NCI-H524 treated with DMSO at 0.1 percent for 48 hours (cell line): Measurements from ENCODE around the gene NIM1K.
A peak's percentile ranks its signal among the peaks of the same experiment; 100 is the strongest.
"Not testable (repeated sequence)": the region's sequence is repeated elsewhere in the genome, so short reads cannot be mapped to it uniquely, and the experiment has no call there.

Experiments
- DNase-seq: peaks from one replicate; lab custom pipeline; 2025; lab: John Stamatoyannopoulos, UW

The NIM1K gene

DNA sequence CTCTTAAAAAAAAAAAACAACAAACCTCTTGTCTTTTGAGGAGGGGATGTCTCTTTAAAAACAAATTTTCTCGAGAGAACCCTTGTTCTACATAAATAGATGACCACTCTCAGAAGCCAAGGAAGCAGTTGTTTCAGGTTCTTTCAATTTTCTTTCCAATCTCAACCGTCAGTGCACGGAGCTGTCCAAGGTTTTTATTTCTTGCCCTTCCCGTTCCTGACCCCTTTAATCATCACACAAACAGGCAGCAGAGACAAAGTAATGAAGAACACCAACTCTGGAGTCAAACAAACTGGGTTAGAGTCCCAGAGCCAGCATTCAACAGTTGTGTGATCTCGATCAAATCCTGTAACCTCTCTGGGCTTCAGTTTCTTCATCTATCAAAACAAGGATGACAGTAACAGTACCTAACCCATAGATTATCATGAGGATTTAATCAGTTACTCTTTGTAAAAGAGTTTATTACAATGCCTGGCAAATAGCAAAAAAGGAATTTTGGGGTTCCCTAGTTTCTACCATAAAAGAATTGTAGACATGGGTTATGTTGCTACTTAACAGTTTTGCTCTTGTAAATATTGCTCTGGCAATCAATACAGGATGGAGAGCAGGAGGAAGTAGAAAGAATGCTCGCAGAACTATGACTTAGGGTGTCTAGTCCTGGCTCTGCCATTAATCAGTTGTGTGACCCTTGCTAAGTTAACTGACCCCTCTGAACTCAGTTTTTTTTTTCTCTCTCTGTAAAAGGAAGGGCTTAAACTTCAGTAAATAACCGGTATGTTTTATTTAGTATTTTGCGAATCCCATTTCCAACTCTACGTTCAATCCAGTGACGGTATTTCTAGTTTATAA, 1.0 kb upstream of the NIM1K start:
- no peak for DNase-seq

DNA sequence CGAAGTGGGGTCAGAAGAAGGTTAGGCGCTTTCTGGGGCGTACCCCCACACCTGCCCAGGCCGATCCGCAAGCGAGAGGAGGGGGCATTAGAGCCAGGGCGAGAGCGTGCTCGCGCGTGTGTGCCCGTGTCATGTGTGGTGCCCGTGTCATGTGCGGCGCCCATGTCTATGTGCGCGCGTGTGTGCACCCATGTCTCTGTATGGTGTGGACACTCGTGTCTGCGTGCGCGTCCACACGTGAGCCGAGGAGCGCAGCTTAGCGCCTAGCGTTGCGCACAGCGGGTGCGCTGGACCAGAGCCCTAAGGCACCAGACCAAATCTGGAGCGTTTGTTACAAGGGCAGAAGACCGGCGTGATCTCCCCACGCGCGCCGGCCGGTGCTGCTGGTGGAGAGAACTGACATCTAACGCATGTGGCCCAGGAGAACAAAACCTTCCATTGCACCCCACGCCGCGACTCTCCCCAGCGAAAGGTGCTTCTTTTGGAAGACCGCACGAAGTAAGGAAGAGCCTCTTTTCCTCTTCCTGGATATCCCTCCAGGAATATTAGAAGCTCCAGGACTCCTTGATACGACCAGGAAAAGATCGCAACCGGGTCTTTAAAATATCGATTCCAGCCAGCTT, 644 bp downstream of the NIM1K start:
- no peak for DNase-seq

DNA sequence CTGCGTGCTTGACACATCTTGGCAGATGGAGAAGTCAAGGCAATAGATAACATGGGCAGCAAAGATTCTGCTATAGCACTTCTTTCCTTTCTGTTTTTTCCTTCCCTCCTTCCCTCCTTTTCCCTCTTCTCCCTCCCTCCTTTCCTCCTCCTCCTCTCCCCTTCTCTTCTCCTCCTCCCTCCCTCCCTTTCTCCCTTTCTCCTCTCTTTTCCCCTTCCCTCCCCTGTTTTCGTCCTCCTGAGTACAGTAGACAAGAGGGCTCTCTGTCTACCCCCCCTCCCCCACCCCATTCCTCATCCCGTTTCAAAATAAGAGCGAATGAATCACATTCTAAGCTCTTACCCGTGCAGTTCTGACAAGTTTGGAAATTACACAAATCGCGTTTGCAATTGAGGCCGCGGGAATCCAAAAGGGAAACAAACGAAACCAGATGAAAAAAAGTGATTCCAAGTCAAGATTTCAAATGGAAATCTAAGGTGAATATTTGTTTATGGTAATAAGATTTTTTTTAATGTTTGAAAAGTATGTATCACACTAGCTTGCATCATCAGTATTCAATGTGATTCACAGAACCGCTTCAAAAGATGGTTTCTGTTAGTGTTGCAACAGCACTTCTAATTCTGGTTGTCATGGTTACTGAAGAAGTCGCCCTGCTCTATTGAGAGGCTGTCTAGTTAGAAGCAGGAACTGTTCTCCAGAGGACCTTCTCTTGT, 1.3 kb downstream of the NIM1K start:
- DNase-seq = peak; percentile 34

DNA sequence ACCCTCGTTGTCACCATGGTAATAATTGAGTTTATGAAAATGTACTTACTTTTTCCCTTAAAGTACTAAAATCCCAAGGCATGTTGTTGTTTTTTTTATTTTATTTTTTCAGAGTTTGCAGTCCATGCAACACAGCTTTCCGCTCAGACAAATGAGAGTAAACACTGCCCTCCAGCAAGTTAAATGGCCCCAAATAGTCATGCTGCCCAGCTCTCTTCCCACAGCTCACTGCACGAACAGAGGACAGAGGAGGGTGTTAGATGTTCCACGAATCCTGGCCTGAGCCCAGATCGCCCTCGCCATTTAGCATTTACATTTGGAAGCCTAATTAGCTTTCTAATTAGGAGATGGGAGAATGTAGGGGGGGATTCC, 1.9 kb downstream of the NIM1K start:
- DNase-seq = no peak

DNA sequence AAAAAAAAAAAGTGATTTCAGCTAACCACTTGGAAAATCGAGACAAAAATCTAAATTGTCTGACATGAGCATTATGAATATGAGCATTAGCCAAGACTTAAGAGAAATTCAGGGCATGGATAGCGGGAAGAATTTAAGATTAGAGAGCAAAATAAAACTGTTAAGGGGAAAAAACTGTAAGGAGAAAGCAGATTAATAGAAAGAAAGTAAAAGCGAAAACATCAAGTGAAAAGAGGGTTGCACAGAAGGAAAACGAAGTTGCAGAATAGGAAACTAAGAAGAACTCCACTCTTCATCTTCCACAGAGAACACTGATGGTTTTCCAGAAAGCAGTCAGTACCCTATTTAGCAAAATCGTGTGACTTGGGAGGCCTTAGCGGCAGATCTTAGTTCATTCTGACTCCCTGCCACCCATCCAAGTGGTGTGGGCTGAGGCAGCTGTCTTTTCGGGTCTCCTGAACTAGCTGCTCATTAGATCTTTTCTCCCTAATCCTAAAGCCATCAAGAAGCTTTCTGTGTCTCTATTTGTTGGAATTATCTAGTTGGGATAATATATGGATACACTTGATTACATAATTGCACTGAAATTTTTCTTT, 3.7 kb downstream of the NIM1K start:
- no peak for DNase-seq

DNA sequence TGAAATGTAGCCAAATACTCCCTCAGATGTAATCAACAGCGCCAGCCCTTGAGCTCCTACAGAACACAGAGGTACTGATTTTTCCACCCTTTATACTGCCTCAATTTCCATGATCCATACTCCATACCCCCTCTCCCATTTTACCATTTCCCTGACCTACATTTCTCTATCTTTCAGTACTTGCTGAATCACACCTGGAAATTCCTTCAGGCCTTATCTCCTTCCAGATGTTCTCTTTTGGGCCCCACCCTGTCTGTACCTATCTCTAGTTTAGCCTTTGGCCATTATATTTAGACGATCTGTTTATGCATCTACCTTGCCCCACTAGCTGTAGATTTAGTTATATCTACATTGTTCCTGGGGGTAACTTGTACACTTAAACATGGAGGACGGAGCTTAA, 5.5 kb downstream of the NIM1K start:
- no peak for DNase-seq

DNA sequence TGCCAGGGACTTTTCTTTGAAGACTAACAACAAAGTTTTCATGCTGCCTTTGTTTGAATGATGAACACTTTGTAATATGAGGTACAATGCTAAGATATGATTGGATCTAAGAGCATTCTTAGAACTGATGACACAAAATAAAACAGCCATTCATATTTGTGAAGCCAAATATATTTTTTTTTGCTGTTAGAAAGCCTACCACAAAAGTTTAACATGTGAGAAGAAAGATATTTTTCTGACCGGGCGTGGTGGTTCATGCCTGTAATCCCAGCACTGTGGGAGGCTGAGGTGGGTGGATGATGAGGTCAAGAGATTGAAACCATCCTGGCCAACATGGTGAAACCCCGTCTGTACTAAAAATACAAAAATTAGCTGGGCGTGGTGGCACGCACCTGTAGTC, 9.4 kb downstream of the NIM1K start:
- not testable (repeated sequence) for DNase-seq

DNA sequence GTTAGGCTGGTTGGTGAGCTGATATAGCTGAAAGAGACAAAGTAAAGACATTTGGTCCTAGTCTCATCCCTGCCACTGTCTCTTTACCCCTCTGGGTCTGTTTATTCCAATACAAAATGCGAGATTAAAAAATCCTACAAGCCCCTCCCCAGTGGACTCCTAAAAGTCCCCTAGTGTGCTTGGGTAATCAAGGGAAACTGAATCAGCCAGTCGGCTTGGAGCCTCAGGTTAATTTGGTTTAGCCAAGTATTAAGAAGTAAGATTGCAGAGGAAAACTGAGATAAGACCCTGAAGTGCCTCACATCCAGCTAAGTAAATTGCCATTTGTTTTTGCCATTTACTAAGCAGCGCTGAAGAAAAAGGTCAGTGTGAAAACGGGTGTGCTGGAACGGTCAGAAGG, 10.4 kb downstream of the NIM1K start:
- DNase-seq = no peak

DNA sequence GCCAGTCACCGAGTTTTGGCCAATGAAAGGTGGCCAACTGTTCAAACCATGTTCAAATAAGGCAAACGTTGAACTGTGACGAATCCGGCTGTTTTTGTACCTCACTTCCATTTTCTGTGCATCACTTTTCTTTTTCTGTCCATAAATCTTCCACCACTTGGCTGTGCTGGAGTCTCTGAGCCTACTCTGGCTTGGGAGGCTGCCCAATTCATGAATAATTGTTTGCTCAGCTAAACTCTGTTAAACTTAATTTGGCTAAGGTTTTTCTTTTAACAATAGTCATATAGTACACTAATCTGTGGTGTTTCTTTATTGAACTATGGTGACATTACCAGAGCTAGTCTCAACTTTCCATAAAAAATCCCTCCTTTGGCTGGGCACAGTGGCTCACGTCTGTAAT, 11.3 kb downstream of the NIM1K start:
- no peak for DNase-seq

DNA sequence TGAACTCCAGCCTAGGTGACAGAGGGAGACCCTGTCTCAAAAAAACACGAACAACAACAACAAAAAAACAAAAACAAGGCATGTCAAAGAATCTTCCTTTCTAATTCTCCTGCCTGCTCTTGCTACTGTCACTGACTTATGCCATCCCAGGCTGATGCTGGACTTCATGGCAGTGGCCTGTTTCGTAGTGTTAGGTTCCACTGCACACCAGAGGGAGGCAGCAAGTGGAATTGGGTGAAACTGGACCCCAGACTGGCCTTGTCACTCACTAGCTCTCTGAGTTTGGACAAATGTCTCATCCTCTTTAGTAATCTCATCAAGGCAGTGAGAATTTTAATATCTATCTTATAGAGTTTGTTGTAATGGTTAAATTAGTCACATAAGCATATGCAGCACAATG, 12.9 kb downstream of the NIM1K start:
- no peak for DNase-seq

DNA sequence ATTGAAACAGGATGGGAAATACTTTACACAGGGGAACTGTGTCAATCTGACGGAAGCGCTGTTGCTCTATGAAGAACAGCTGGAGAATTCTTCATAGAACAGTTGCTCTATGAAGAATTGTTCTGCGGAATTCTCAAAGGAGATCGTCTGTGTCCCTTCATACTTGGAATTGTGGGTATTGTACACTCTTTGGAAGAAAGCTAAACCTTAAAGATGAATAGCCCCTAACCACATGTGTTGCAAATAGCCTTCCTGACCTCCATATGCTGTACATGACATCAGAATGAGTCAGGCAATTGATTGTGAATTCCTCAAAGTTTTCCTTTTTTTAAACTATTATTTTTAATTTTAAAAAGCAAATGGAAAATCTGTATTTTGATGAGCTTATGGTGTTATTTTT, 15.6 kb downstream of the NIM1K start:
- no peak for DNase-seq

DNA sequence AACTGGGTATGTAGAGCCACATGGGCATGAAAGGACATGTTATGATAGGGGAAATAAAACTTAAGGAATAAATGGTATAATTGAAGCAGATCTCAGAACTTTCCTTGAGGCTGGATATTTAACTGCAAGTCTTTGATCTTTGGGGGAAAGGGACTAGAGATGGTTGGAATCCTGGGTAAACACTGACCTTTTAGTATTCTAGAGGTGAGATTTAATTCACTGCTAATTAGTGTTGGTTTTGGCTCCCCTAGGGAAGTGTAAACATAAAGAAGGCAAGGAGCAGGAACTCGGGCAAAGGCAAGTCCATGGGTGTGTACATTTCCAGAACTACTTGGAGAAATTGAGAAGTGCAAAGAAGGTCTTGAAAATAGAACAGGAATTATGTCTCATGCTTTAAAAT, 16.6 kb downstream of the NIM1K start:
- DNase-seq = no peak

DNA sequence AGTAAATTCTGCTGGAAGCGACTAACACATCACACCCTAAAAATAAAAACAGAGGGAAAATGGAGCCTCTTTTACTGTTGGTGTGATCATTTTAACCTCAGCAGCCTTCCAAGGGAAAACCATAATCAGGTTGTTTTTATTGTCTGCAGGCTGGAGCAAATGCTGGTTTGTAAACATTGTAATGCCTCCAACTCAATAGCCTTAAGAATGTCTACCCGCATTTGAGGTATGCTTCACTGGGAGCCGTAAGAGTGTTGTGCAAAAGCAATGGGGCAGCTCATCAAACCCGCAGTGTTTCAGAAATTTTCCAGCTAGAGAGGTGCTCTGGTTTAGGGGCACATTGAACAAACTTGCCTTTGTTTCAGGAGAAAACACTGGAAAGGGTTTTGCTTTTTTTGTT, 17.0 kb downstream of the NIM1K start:
- no peak for DNase-seq

DNA sequence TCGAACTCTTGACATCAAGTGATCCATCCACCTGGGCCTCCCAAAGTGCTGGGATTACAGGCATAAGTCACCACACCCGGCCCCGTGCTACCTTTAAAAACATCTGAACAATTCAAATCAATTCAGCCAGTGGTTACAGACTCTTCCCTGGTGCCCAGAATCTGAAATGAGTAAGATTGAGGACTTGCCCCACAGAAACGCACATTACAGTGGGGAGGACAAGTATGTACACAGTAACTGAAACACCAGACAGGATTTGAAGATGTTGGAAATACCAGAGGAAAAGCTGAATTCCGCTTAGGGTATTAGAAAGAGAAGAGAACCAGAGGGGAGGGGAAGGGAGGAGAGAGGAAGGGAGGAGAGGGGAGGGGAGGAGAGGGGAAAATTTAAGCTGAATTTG, 17.8 kb downstream of the NIM1K start:
- DNase-seq = no peak

DNA sequence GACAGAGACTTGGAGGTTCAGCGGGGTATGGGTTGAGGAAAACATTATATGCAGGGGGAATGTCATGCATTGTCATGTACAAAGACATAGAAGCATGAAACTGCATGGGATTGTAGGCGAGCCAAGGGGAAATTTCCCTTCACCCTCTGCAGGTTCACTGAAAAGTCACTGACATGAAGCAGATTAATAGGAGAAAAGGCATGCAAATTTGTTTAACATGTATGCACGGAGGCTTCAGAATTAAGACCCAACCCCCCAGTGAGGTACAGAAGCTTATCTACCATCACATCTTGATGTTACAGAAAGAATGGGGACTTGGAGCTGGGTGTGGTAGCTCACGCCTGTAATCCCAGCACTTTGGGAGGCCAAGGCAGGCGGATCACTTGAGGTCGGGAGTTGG, 18.5 kb downstream of the NIM1K start:
- no peak for DNase-seq

DNA sequence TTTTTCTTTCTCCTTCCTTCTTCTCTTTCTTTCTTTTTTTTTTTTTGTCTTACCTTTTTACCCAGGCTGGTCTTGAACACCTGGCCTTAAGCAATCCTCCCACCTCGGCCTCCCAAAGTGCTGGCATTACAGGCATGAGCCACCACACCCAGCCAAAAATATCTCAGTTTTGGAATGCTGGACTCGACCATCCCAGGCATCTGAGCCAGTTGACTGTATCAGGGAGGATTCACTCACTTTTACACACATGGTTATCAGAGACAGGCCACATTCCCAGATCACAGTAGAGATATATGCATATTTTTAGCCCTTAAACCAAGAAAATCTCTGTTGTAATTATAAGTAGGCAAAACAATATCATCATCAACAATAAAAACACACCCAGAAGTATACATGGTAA, 21.9 kb downstream of the NIM1K start:
- no peak for DNase-seq

DNA sequence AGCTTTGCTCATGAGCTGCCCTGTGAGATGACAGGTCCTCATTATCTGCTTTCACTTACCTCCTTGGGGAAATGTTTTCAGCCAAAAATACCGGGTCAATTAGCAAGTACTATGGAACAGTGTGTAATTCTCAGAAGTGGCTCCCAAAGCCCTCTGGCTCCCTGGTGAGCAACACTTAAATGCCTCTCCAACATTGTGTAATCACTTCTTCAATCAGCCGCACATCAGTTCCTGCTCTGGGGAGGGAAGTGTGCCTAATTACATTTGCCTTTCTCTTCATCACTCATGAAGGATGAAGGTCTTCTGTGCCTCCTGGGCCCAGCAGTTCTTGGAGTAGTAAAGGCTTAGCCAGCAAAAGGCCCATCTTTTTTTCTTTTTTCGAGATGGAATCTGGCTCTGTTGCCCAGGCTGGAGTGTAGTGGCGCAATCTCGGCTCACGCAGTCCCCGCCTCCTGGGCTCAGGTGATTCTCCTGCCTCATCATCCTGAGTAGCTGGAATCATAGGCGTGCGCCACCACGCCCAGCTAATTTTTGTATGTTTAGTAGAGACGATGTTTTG, 23.1 kb downstream of the NIM1K start:
- DNase-seq = peak; percentile 59

DNA sequence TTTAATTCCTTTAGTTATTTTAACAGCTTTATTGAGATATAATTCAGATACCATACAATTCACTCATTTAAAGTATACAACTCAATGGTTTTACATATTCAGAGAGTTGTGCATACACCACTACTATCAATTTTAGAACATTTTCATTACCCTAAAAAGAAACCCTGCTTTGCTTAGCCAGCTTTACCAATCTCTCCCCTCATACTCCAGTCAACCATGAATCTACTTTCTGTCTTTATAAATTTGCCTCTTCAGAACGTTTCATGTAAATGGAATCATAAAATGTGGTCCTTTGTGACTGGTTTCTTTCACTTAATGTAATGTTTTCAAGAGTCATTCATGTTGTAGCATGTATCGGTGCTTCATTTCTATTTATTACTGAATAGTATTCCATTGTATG, 24.9 kb downstream of the NIM1K start:
- no peak for DNase-seq

DNA sequence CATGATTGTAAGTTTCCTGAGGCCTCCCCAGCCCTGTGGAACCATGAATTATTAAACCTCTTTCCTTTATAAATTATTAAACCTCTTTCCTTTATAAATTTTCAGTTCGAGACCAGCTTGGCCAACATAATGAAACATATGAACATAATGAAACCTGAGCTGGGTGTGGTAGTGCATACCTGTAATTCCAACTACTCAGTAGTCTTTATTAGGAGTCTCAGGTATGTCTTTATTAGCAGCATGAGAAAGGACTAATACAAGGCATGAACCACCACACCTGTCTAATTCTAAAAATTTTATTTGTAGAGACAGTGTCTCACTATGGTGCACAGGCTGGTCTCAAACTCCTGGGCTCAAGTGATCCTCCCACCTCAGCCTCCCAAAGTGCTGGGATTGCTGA, 27.1 kb downstream of the NIM1K start:
- DNase-seq = no peak

DNA sequence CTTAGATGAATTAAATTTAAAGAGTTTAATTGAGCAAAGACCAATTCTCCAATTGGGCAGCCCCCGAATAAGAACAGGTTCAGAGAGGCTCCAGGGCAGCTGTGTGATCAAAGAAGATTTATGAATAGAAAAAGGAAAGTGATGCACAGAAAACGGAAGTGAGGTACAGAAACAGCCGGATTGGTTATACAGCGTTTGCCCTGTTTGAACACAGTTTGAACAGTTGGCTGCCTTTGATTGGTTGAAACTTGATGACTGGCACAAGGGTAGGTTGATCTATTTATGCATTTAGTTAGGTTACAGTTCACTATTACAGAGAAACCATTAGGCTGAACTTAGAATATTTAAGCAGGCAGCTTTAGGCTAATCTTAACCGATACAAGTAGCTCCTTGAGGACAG, 29.5 kb downstream of the NIM1K start:
- DNase-seq = no peak

DNA sequence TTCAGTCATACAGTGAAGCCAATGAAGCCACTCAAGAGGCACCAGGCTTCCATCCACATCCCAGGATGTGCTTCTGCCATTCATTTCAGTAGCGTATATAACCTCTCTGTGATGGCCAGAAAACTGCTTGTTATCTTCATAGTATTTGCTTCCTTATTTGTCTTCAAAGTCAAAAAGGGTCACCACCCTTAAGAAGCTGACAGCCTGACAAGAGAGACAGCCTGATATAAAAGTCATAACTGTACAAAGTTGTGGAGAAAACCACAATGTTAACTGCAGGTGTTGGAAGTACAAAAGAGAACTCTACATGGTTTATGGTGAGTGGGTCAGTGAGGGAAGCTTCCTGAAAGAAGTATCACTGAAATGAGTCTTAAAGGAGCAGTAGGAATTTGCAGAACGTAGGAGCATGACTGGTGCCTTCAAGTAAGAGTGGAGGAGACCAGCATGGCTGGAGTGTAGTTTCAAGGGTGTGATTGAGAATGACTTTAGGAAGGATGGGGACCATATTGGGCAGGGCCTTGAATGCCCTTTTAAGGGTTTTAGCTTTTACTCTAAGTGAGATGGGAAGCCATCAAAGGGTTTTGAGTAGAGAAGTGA, 33.7 kb downstream of the NIM1K start:
- DNase-seq = no peak

DNA sequence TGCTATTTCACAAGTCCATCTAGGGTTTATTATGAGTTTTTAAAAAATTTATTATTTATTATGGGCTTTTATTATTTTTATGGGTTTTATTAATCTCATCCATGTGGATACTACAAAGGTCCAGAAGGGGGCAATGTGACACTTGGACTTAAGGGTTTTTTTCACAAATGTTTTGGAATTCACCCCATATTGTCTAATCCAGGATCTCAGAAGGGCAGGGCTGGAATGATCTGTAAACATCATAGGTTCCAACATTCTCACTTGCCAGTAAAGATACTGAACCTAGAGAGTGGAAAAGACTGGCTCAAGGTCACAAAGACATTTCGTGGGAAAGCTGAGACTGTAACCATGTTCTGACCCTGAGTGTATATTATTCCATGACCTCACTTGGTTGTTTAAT, 35.6 kb downstream of the NIM1K start:
- peak; percentile 2 for DNase-seq
